ENCODE measurements around the gene NDFIP2.

The NDFIP2 gene

DNA sequence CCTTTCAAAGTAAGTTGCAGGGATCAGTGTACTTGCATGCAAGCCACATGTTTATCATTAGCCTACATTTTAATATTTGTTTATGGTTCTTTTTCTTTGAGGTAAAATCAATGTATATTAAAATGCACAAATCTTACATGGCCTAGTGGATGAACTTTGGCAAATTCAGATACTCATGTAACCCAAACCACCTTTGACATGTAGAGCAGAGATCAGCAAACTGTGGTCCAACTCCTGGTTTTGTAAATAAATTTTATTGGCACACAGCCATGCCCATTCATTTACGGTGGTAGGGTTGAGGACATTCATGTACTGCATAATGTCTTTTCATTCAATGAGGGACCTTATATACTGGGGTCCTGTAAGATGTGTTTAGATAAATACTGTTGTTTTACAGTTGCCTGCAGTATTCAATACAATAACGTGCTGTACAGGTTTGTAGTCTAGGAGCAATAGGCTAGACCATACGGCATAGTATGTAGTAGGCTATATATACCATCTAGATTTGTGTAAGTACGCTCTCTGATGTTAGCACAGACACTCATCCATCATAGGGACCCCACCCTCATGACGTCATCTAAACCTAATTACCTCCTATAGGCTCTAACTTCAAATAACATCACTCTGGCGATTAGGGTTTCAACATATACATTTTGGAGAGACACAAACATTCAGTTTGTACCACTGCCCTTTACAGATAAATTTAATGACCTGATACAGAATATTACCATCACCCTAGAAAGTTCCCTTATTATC is 5.7 kb downstream of the NDFIP2 start:
- no peak overlapping the region for H3K27ac ChIP-seq
- DNase-seq: no peak
- in situ Hi-C loops (cut with HindIII; ENCODE audit: low pct_ligation_motif_present, low sequenced_read_pairs): no loop called here
- no peaks in the 10 kb centered on the region for H3K27me3 ChIP-seq (replicated peaks)
- no peak overlapping the region for H3K4me3 ChIP-seq (ENCODE audit: low read depth, low read length)
- TF ChIP-seq, protein P1, sequence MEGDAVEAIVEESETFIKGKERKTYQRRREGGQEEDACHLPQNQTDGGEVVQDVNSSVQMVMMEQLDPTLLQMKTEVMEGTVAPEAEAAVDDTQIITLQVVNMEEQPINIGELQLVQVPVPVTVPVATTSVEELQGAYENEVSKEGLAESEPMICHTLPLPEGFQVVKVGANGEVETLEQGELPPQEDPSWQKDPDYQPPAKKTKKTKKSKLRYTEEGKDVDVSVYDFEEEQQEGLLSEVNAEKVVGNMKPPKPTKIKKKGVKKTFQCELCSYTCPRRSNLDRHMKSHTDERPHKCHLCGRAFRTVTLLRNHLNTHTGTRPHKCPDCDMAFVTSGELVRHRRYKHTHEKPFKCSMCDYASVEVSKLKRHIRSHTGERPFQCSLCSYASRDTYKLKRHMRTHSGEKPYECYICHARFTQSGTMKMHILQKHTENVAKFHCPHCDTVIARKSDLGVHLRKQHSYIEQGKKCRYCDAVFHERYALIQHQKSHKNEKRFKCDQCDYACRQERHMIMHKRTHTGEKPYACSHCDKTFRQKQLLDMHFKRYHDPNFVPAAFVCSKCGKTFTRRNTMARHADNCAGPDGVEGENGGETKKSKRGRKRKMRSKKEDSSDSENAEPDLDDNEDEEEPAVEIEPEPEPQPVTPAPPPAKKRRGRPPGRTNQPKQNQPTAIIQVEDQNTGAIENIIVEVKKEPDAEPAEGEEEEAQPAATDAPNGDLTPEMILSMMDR (IDR thresholded peaks at IDR 0.05; ENCODE audit: low read depth, low read length, missing control alignments): no peak
- H3K36me3 ChIP-seq (replicated peaks): no peaks in the 10 kb centered on the region

DNA sequence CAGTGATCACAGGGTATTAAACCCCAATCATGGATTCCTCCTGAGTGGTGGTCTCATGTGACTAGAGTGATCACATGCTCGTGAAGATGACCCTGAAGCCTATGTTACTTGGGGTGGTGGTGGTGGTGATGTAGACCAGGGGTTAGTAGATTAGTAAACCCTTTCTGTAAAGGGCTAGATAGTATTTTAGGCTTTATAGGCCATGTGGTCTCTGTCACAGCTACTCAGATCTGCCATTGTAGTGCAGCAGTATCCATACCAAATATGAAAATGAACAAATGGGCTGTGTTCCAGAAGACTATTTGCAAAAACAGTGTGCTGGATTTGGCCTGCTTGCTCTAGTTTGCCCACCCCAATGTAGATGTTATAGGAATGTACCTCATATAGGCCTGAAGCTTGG is 9.4 kb downstream of the NDFIP2 start:
- no peaks in the 10 kb centered on the region for H3K36me3 ChIP-seq (replicated peaks)
- TF ChIP-seq, protein P1 (IDR thresholded peaks at IDR 0.05; ENCODE audit: low read depth, low read length, missing control alignments): no peak
- in situ Hi-C loops (cut with HindIII; ENCODE audit: low pct_ligation_motif_present, low sequenced_read_pairs): no loop called here
- H3K27ac ChIP-seq: no peak overlapping the region
- no peak overlapping the region for H3K4me3 ChIP-seq (ENCODE audit: low read depth, low read length)
- H3K27me3 ChIP-seq (replicated peaks): no peaks in the 10 kb centered on the region
- DNase-seq: no peak

- Histone ChIP-seq H3K4me3 (ENCODE audit: low read depth, low read length) (no peak overlapping the region), H3K36me3 (replicated peaks) (no peaks in the 10 kb centered on the region), H3K27me3 (replicated peaks) (no peaks in the 10 kb centered on the region), H3K27ac (peak overlapping the region; percentile 66)
- in situ Hi-C loops (cut with HindIII; ENCODE audit: low pct_ligation_motif_present, low sequenced_read_pairs): no loop called here
- no peak for DNase-seq
- TF ChIP-seq, protein P1 (IDR thresholded peaks at IDR 0.05; ENCODE audit: low read depth, low read length, missing control alignments): no peak
Measured at GRCh38 chr13:79490824-79491223, 9.9 kb downstream of the NDFIP2 start.

DNA sequence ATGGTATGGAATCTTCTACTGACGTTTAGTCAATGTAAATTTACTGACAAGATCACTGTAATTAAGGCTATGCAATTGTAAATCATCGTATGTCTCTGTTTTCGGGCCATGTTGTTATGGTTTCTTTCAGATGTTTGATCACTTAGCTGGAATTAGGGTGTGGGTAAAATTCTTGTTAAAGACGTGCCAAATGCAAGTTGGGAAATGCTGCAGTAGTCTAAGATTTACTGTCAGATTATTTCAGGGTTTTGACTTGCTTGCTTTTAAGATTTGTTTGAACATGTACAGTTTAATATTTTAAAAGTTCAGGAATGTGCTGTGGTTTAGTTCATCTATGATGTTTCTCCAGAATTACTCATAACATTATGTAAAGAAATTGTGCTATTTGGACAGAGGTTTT is 10.8 kb downstream of the NDFIP2 start:
- Histone ChIP-seq H3K27me3 (replicated peaks) (no peaks in the 10 kb centered on the region), H3K36me3 (replicated peaks) (no peaks in the 10 kb centered on the region), H3K27ac (peak overlapping the region; percentile 66), H3K4me3 (ENCODE audit: low read depth, low read length) (no peak overlapping the region)
- in situ Hi-C loops (cut with HindIII; ENCODE audit: low pct_ligation_motif_present, low sequenced_read_pairs): no loop called here
- TF ChIP-seq, protein P1 (IDR thresholded peaks at IDR 0.05; ENCODE audit: low read depth, low read length, missing control alignments): no peak
- DNase-seq: no peak

DNA sequence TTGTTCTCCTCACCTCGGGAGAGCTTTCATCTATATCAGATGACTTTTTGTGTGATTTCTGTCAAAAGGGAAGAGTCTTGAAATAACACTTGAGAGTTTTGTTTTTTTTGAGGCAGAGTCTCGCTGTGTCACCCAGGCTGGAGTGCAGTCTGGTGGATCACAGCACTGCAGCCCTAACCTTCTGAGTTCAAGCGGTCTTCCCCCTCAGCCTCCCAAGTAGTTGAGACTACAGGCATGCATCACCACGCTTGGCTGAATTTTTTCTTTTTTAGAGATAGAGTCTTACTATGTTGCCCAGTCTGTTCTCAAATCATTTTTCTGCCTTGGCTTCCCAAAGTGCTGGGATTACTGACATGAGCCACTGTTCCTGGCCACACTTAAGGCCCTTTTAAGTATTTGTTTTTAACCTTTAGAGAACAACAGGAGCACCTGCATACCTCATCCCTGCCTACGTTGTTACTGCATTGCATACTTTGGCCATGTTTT is 11.4 kb downstream of the NDFIP2 start:
- H3K27ac ChIP-seq: peak overlapping the region; percentile 66
- H3K27me3 ChIP-seq (replicated peaks): no peaks in the 10 kb centered on the region
- DNase-seq: peak; percentile 46
- TF ChIP-seq, protein P1 (IDR thresholded peaks at IDR 0.05; ENCODE audit: low read depth, low read length, missing control alignments): no peak
- in situ Hi-C loops (cut with HindIII; ENCODE audit: low pct_ligation_motif_present, low sequenced_read_pairs): no loop called here
- no peaks in the 10 kb centered on the region for H3K36me3 ChIP-seq (replicated peaks)
- no peak overlapping the region for H3K4me3 ChIP-seq (ENCODE audit: low read depth, low read length)
